ENCODE measurements around the gene RNF11.

DNA sequence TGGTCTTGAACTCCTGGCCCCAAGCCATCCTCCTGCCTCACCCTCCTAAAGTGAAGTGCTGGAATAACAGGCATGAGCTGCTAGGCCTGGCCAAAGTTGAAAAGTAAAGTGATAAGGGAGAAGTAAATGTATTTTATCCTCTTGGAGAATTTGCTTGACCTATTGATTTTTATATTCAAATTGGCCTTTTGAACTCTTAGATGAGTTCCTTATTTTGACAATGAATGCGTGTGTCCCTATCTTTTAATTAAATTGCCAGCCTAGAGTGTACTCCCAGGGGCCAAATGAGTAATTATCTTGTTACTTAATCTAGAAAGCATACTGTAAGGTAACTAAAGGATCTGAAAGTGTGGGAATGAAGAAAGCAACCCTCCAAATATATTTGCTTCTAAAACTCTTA is 11.4 kb downstream of the RNF11 start:
- TF ChIP-seq POLR2A (IDR thresholded peaks at IDR 0.05) (no peak), CTCF (IDR thresholded peaks at IDR 0.05) (no peak)
